GM12872 (cell line): ENCODE measurements around the gene ABL1.

ENCODE experiments used
- CTCF ChIP-seq: IDR thresholded peaks from 3 replicates; pipeline ENCODE4 v1.5.1; 2011; ENCODE audit warnings: low read depth, mild to moderate bottlenecking, low read length, moderate library complexity; ENCODE audit not compliant: insufficient read depth

ABL1 gene

GRCh38 chr9:130905902-130906734 lies 71.1 kb downstream of the ABL1 start:
- no peak for TF ChIP-seq CTCF

- TF ChIP-seq CTCF = no peak
These were observed 71.8 kb downstream of the ABL1 start for GRCh38 chr9:130906735-130907416.

GRCh38 chr9:130908146-130908877 lies 73.3 kb downstream of the ABL1 start:
- TF ChIP-seq CTCF = no peak

- TF ChIP-seq CTCF = no peak
These were observed 73.9 kb downstream of the ABL1 start for GRCh38 chr9:130908878-130909355.

GRCh38 chr9:130911254-130912049 lies 76.4 kb downstream of the ABL1 start:
- no peak for TF ChIP-seq CTCF

GRCh38 chr9:130912932-130913598 lies 78.0 kb downstream of the ABL1 start:
- no peak for TF ChIP-seq CTCF
